Gastrocnemius medialis (tissue), 4 donors: ENCODE results near the gene GAS6.

ENCODE experiments used
- POLR2A ChIP-seq, 2 donors: fragments of 450-650 bp; IDR thresholded peaks; one replicate each; pipeline ENCODE4 v1.6.1; 2017; ENCODE audit warnings: antibody characterized with exemption in 2 of 2, mild to moderate bottlenecking in 2 of 2, moderate library complexity in 2 of 2
- TF ChIP-seq, protein P1 (sequence below), 5 experiments: fragments of 450-650 bp in 3 of 5; fragments of 200-600 bp in 2 of 5; sonication (generic) in 2 of 5; IDR thresholded peaks in 4 of 5; conservative IDR thresholded peaks in 1 of 5; 1 replicate in 4 of 5; 2 replicates in 1 of 5; pipeline ENCODE4 v1.5.1; 2016 to 2019; ENCODE audit warnings: antibody characterized with exemption in 5 of 5, mild to moderate bottlenecking in 3 of 5, moderate library complexity in 3 of 5

DNA sequence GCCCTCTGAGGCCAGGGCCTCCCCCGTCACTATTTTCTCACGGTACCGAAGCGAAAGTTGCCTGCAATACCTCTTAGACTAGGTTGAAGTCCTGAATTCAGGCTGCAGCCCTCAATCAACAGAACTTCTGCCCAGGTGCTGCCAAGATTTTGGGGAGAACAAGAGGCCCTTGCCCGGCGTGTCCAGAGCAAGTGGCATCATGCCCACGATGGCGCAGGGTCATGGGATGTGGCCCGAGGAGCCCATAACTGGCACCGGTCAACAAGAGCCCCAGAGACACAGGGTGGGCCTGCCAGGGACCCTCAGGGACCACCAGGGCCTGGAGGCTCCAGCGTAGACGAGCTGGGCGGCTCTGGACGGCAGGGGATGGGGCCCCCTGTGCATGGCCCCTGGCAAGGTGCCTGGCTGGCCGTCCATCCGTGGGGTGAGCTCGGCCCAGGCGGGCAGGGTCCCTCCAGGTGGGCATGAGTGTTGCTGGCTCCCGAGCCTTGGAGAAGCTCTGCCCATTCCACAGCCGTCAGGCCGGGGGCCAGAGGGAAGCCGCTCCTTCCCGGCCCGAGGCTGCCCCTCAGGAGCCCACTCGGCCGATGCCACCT lies 45.1 kb downstream of the GAS6 start:
- TF ChIP-seq, protein P1, sequence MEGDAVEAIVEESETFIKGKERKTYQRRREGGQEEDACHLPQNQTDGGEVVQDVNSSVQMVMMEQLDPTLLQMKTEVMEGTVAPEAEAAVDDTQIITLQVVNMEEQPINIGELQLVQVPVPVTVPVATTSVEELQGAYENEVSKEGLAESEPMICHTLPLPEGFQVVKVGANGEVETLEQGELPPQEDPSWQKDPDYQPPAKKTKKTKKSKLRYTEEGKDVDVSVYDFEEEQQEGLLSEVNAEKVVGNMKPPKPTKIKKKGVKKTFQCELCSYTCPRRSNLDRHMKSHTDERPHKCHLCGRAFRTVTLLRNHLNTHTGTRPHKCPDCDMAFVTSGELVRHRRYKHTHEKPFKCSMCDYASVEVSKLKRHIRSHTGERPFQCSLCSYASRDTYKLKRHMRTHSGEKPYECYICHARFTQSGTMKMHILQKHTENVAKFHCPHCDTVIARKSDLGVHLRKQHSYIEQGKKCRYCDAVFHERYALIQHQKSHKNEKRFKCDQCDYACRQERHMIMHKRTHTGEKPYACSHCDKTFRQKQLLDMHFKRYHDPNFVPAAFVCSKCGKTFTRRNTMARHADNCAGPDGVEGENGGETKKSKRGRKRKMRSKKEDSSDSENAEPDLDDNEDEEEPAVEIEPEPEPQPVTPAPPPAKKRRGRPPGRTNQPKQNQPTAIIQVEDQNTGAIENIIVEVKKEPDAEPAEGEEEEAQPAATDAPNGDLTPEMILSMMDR (IDR thresholded peaks at IDR 0.05 in 4 of 5, conservative IDR thresholded peaks at IDR 0.05 in 1 of 5), result no peak
- no peak for TF ChIP-seq POLR2A (IDR thresholded peaks at IDR 0.05)
